HG03139 (cell line): ENCODE measurements around the gene SUGCT.

ENCODE experiments used
- ATAC-seq: cut with Tn5 transposase; IDR thresholded peaks from one replicate; pipeline ENCODE4 v1.9.1; 2021; ENCODE audit not compliant: unreplicated experiment

The SUGCT gene

DNA sequence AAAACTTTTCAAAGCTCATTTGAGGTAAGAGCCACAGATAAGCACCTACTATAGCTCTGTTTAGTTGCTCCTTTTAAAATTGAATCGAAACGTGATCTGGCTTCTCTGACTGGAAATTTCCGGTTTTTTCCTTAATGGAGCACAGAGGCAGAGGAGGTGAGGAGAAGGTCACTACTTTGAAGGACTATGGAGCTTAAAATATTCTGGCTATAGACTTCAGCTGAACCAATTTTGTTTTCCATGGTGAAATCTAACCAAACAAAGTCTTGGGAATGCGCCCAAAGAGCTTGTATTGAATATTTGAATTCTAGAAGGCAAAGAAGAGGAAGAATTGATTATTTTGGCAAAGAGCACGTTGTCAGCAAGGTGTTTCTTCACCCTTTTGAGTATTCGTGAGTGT, 711.1 kb downstream of the SUGCT start:
- no peak for ATAC-seq

DNA sequence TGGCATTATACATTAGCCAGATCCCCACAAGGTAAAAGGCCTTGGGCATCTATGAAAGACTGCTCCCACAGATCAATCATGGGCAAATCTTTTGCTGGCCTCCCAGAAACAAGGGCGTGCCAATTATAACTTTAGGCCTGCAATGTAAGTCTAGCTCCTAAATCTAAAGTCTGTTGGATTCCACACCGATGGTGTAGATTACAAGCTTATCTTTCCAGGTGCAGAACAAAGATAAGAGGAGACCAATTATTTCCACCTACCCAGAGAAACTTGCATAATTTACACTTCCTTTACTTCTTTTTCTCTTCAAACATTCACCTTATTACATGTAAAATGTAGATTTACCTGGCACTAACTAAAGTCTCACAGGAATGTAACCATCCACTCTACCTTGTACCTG, 713.1 kb downstream of the SUGCT start:
- ATAC-seq = no peak

- ATAC-seq = no peak
Measured at GRCh38 chr7:40848541-40849221, 713.9 kb downstream of the SUGCT start.

- ATAC-seq = no peak
Measured at GRCh38 chr7:40850017-40850416, 715.2 kb downstream of the SUGCT start.

- no peak for ATAC-seq
Measured at GRCh38 chr7:40851001-40851400, 716.2 kb downstream of the SUGCT start.

- ATAC-seq = no peak
Measured at GRCh38 chr7:40859076-40859475, 724.3 kb downstream of the SUGCT start.

DNA sequence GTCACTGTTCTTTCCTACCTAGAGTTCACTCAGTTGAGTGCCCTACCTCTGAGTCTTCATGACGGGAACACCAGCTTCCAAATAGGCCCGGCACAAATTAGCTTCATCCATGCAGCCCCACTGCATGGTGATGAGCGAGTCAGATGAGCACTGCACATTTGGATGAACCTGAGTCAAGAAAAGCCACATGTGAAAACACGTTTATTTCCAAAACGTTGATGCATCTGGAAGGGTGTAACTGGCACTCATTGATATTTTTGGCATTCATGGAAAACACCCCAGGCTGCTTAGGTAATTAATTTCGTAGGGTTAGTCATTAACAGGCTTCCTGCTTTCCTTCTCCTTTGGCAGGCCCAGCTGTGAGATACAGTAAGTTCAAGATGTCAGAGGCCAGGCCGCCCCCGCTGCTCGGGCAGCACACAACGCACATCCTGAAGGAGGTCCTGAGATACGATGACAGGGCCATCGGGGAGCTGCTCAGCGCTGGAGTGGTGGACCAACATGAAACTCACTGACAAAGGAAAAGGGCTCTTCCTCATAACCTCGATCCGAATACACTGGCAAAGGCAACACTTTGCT, 725.2 kb downstream of the SUGCT start:
- ATAC-seq = no peak

- no peak for ATAC-seq
Measured at GRCh38 chr7:40865441-40866233, 730.8 kb downstream of the SUGCT start.

GRCh38 chr7:40866601-40867000, 731.8 kb downstream of the SUGCT start:
- no peak for ATAC-seq

DNA sequence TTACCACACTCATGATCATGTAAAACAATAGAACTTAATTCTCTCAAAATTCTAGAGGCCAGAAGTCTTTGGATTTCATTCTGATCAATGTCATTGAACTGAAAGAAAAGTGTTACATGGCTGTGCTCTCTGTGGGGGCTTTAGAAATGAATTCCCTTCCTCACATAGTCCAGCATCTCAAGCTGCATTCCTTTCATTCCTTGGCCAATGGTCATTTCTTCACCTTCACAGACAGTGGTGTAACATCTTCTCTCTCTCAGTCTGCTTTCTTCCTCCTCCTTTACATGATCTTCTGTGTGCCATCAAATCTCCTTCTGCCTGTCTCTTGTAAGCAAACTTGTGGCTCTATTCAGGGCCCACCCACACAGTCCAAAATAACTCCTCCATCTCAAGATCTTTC, 735.3 kb downstream of the SUGCT start:
- ATAC-seq = no peak

GRCh38 chr7:40873248-40873647, 738.4 kb downstream of the SUGCT start:
- ATAC-seq = no peak

DNA sequence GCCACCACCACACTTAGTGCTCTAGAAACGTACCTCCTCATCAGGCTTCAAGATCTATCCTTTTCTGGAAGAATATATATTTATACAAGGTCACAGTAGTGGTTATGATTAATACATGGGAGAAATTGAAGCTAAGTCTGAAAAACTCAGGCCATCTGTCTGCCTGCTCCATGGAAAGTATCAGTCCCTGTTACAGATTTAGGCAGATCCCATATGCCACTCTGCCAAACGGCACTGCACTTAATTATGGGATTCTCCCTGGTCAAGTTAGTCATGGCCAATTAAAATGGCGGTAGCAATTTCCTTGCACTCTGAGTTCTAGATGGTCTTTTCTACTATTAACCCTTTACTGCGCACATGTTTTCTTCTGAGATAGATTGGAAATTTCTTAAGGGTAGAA, 740.0 kb downstream of the SUGCT start:
- no peak for ATAC-seq

GRCh38 chr7:40876601-40877000, 741.8 kb downstream of the SUGCT start:
- no peak for ATAC-seq

DNA sequence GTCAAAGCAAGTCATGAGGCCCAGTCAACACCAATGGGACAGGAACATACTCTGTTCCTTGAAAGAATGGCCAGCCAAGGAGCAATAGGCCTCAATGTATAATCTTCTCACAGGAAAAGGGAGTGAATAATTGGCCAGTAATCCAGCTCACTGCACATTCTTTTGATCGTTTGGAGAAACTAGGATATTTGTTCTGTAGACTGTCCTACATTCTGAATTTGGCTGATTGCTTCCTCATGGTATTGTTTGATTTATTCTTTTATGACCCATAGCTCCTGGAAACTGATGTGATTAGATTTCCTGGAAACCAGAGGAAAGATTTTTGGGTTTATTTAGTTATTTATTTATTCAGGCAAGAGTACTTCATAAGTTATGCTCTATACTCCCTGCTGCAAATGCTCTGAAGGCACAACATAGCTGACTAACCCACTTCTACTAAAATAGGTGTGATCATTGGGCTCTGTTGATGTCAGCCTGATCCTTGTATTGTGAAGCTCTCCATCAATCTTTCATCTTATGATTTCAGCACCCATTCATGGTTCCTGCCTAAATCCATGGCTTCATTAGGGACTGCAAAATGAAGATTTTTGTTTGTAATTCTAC, 745.2 kb downstream of the SUGCT start:
- no peak for ATAC-seq

DNA sequence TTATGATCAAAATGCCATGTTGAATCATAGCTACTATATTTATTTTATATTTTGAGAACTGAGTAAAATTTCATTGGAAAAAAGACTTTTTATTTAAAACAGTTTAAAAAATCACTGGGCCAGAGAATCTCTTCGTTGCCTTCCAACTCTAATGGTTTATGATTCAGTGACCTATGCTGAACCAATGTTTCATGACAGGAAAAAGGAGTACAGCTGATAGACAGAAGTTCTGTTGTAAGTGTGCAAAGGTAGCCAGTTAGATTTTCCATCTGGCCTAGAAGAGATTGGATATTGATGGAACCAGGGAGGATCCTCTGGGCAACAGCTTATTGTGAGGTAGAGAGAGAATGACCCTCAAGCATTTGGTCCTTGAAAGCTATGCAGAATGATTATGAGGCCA, 745.8 kb downstream of the SUGCT start:
- no peak for ATAC-seq

GRCh38 chr7:40881405-40881926, 746.7 kb downstream of the SUGCT start:
- no peak for ATAC-seq

DNA sequence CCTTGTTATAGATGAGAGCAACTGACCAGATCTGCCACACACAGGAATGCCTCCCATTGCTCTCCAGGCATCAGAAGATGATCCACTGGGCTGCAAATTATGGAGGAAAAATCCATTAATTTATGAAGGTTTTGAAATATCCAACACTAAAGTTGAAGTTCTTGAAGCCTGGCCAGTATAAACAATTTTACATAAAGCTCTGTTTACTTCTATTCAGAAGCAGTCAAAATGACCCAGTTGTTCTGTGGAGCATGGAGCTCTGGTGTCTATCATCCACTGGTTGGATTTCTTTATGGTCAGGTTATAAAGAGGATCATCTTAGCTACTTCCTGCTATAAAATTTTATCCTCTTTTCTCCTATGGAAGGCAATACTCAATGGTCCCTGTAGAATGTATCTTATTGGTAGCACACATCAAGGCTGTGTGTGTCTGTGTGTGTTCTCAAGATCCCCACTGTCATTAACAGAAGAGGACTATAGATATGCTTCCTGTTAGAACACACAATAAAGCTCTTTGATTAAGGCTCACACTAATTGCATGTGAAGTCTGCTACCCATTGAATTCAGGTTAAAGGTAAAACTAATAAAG, 747.4 kb downstream of the SUGCT start:
- no peak for ATAC-seq

GRCh38 chr7:40883826-40884225, 749.0 kb downstream of the SUGCT start:
- ATAC-seq = no peak

- ATAC-seq = no peak
Measured at GRCh38 chr7:40884241-40884640, 749.4 kb downstream of the SUGCT start.

DNA sequence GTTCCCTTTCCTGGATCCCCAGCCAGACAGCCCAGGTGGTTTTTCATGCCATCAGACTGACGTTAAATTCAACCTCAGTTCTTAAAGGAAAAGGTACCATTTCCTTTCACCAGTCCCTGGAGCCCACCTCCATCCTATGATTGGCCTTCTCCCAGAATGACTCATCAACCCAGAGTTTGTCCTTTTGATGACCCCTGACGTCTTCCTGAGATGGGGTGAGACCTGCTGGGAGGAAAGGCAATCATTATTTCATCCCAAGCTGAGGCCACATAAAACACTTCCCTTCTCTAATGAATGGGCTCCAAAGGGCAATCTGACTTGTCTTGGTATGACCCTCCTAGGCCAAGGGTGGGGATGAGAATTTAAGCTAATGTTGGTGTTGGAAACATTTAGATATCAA, 750.7 kb downstream of the SUGCT start:
- no peak for ATAC-seq

DNA sequence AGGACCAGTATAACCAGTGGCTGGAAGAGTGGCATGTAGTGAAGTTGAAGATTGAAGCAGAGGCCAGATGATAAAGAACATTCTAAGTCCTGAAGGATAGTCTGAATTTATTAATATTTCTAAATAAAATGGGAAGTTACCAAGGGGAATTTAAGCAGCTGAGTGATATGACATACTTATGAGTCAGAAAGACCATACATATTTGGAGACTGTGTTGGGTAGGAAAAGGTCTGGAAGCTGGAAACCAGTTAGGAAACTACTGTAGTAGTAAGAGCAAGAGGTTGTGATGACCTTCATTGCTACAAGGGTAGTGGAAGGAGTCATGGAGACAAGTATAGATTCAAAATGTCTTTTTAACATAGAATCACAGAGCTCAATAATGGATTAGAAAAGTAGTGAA, 752.3 kb downstream of the SUGCT start:
- ATAC-seq = no peak
